Mucosa of rectum (tissue), 2 donors: ENCODE measurements around the gene RBL2.
"Not testable (repeated sequence)": the region's sequence is repeated elsewhere in the genome, so short reads cannot be mapped to it uniquely, and the experiment has no call there.

Experiments
- H3K27ac ChIP-seq, 2 donors: one replicate each; pipeline ENCODE4 v1.7.0; 2013; ENCODE audit warnings: inconsistent platforms in 2 of 2, low read depth in 2 of 2, low read length in 2 of 2
- H3K27me3 ChIP-seq, 2 donors: one replicate each; pipeline ENCODE4 v1.7.0; 2013; ENCODE audit warnings: low read length in 2 of 2; ENCODE audit not compliant: control insufficient read depth in 2 of 2, insufficient read depth in 2 of 2
- H3K36me3 ChIP-seq, 2 donors: one replicate each; pipeline ENCODE4 v1.7.0; 2013; ENCODE audit warnings: low read length in 2 of 2; ENCODE audit not compliant: control insufficient read depth in 2 of 2, insufficient read depth in 2 of 2
- H3K4me1 ChIP-seq, 2 donors: one replicate each; pipeline ENCODE4 v1.7.0; 2013; ENCODE audit warnings: low read length in 2 of 2, mild to moderate bottlenecking in 1 of 2; ENCODE audit not compliant: control insufficient read depth in 2 of 2, insufficient read depth in 2 of 2
- H3K4me3 ChIP-seq, 2 donors: one replicate each; pipeline ENCODE4 v1.7.0; 2013; ENCODE audit warnings: low read length in 2 of 2
- H3K9ac ChIP-seq, 2 donors: one replicate each; pipeline ENCODE4 v1.7.0; 2013; ENCODE audit warnings: low read length in 2 of 2, low read depth in 1 of 2, mild to moderate bottlenecking in 1 of 2
- H3K9me3 ChIP-seq, 2 donors: one replicate each; pipeline ENCODE4 v1.7.0; 2013; ENCODE audit warnings: low read length in 2 of 2; ENCODE audit not compliant: control insufficient read depth in 2 of 2
- donor health status: healthy.
- donor health status: Normal muscosa, but diverticular disease.

RBL2 gene

GRCh38 chr16:53530046-53530445, 95.8 kb downstream of the RBL2 start:
- Histone ChIP-seq H3K4me3 (no peak overlapping the region), H3K9me3 (no peaks in the 10 kb centered on the region), H3K36me3 (no peaks in the 10 kb centered on the region), H3K4me1 (peaks cover 0 to 2% of the 10 kb centered on the region in 2 donors), H3K27ac (no peak overlapping the region), H3K27me3 (no peaks in the 10 kb centered on the region), H3K9ac (no peak overlapping the region)

GRCh38 chr16:53530741-53531140, 96.5 kb downstream of the RBL2 start:
- Histone ChIP-seq H3K36me3 (no peaks in the 10 kb centered on the region), H3K27me3 (no peaks in the 10 kb centered on the region), H3K4me3 (no peak overlapping the region), H3K4me1 (peaks cover 0 to 2% of the 10 kb centered on the region in 2 donors), H3K9ac (no peak overlapping the region), H3K9me3 (no peaks in the 10 kb centered on the region), H3K27ac (no peak overlapping the region)

- Histone ChIP-seq H3K27me3 (no peaks in the 10 kb centered on the region), H3K4me3 (no peak overlapping the region), H3K27ac (no peak overlapping the region), H3K36me3 (no peaks in the 10 kb centered on the region), H3K9me3 (no peaks in the 10 kb centered on the region), H3K9ac (no peak overlapping the region), H3K4me1 (peaks cover 0 to 2% of the 10 kb centered on the region in 2 donors)
These were observed 99.9 kb downstream of the RBL2 start for GRCh38 chr16:53534206-53534605.

- no peak overlapping the region for H3K27ac ChIP-seq
- H3K36me3 ChIP-seq: no peaks in the 10 kb centered on the region
- no peak overlapping the region for H3K4me3 ChIP-seq
- H3K4me1 ChIP-seq: peaks cover 0 to 2% of the 10 kb centered on the region in 2 donors
- no peaks in the 10 kb centered on the region for H3K27me3 ChIP-seq
- no peaks in the 10 kb centered on the region for H3K9me3 ChIP-seq
- no peak overlapping the region for H3K9ac ChIP-seq
These were observed 103.4 kb downstream of the RBL2 start for GRCh38 chr16:53537626-53538025.

GRCh38 chr16:53539346-53539745, 105.1 kb downstream of the RBL2 start:
- H3K36me3 ChIP-seq, H3K9me3 ChIP-seq, H3K27ac ChIP-seq, H3K4me1 ChIP-seq, H3K27me3 ChIP-seq, H3K4me3 ChIP-seq, H3K9ac ChIP-seq: not testable (repeated sequence)

- H3K4me3 ChIP-seq, H3K36me3 ChIP-seq, H3K9ac ChIP-seq, H3K4me1 ChIP-seq, H3K9me3 ChIP-seq, H3K27ac ChIP-seq, H3K27me3 ChIP-seq: not testable (repeated sequence)
These were observed 105.8 kb downstream of the RBL2 start for GRCh38 chr16:53539759-53540718.
